T-helper 22 cell (primary cell): ENCODE measurements around the gene B9D1.

ENCODE experiments used
- DNase-seq: peaks from one replicate; pipeline ENCODE4 v3.0.0-alpha.2; 2020; ENCODE audit warnings: low read depth

The B9D1 gene

DNA sequence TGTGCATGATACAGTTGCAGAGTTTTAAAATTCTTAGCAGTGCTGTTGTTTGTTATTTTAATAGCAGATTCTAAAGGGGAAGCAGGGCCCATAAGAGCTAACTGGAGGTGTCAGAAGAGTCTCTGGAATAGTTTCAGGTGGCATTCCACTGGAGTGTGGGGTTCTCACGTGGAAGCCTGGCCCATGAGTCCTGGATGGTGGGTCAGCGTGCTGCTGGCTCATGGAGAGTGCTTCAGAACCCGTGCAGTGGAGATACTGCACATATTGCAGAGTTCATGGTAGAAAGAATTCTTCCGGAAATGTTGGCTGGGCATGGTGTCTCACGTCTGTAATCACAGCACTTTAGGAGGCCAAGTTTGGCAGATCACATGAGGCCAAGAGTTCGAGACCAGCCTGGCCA is 43.9 kb downstream of the B9D1 start:
- no peak for DNase-seq

GRCh38 chr17:19317359-19318095 is 45.0 kb downstream of the B9D1 start:
- DNase-seq: no peak

GRCh38 chr17:19316761-19317358 is 45.7 kb downstream of the B9D1 start:
- DNase-seq: no peak

- DNase-seq: no peak
Observed at GRCh38 chr17:19315104-19315503, 47.4 kb downstream of the B9D1 start.

DNA sequence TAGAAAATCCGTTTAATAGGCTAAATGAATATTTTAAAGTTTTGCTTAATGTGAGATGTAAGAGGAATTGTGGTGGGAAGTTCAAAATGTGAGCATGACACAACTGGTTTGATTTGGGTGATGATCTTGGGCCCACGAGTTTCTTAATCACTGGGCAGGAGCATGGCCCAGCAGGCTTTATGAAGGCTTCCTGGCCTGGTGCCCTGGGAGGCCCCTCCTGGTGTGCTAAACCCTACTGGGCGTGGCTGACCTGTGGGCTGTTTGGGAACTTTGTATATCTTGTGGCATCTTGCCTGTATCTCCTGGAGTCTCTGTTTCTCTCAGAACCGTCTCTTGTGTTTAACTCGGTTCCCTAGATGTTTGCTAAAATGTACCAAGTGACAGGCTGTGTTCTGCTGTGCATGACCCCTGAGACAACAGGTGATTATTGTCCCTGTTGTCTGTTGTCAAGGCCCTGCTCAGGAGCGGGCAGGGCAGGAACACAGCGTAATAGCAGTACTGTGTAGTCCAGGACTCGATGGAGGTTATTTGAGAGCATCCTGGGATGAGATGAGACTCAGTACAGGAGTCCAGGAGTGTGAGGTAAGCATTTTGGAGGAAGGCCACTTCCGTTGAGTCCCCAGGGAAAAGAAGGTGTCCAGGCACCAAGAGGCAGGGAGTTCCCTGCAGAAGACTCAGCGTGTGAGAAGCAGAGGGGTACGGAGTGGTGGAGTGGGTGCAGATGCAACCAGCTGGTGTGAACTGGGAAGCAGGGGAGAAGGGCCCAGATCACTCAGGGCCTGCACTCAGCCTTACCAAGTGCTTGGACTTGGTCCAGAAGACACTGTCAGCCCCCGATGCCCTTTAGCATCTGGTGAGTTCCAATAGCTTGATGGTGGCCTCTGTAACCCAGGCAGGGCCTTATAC is 48.5 kb downstream of the B9D1 start:
- DNase-seq: no peak

- DNase-seq: no peak
Observed at GRCh38 chr17:19313066-19313745, 49.3 kb downstream of the B9D1 start.

GRCh38 chr17:19312406-19312805 is 50.1 kb downstream of the B9D1 start:
- no peak for DNase-seq

DNA sequence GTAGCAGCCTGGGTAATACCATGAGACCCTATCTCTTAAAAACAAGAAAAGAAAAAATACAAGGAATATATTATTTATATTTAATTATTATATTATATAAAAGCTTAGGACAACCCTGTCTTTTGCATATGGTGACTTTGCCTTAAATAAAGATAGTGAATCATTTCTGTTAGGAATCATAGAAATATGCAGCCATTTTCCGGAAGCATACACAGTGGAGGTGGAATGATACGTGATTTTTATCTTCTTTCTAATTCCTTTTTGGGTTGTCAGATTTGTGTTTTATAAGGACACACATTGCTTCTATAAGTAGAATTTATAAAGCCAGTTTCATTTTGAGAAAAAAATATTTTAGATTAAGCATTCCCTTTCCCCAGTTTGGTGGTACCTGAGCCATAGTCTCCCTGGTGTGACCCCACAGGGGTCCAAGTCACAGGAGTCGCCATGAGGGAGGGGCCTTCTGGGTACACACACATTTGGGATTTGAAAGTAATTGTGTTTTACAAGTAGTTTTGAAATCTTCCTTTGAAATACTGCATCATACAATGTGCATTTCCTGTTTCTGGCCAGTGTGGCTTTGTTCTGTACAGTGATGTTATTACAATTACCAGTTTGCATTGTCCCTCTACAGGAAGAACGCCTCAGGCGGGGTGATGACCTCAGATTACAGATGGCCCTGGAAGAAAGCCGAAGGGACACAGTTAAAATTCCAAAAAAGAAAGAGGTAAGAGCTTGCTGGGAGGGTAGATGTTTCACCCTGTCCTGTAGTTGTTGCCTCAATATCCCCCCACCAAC is 50.9 kb downstream of the B9D1 start:
- DNase-seq: no peak

DNA sequence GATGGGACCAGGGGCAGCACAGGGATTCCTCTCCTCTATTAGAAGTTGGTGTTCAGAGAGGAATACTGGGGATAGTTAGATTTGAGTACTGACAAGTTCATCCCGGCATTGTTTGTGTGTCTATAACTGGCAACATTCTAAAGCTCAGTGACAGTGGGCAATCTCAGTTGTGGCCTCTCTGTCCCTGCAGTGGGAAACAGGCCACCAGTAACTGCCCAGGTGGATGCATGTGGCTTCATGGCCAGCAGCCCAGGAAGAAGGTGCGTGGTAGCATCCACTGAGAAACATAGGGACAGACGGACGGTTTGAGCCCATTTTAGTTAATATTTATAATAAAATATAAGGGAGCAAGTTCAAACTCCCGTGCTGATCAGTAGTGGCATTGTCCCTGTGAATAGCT is 51.5 kb downstream of the B9D1 start:
- no peak for DNase-seq

DNA sequence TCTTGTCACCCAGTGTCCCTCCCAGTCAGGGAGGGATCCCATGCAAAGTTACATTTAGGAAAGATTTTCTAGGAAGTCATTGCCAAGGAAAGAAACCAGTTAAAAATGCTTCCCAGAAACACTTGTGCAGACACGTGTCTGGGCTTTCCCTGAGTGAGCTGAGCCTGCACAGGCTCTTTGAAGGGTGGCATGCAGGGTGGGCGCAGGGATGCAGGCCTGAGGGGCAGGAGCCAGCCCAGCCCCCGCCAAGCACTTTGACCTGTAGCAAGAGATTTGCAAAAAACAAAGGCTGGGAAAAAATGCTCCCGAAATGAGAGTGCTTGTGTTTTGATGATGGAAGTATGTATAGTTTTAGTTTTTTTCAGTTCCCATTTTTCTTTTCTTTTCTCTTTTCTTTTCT is 52.4 kb downstream of the B9D1 start:
- DNase-seq: no peak

- DNase-seq: no peak
Observed at GRCh38 chr17:19309701-19310100, 52.8 kb downstream of the B9D1 start.

DNA sequence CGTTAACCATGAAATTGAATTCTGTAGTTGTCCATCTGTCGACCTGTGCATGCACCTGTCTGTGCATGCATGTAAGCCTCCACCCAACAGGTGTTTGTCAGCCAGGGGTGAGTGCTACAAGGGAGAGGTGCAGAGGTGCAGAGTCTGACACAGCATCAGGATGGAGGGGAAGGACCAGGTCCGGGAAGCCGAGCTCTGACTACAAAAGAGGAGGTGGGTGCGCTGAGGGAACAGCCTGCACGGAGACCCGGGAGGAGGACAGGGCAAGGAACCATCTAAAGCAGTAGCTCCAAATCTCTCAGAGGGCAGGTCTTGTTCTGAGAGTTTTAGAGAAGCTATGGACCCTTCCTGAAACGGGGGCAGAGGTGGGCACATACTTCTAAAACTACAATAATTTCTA is 54.1 kb downstream of the B9D1 start:
- no peak for DNase-seq

- no peak for DNase-seq
Observed at GRCh38 chr17:19307521-19307920, 55.0 kb downstream of the B9D1 start.

DNA sequence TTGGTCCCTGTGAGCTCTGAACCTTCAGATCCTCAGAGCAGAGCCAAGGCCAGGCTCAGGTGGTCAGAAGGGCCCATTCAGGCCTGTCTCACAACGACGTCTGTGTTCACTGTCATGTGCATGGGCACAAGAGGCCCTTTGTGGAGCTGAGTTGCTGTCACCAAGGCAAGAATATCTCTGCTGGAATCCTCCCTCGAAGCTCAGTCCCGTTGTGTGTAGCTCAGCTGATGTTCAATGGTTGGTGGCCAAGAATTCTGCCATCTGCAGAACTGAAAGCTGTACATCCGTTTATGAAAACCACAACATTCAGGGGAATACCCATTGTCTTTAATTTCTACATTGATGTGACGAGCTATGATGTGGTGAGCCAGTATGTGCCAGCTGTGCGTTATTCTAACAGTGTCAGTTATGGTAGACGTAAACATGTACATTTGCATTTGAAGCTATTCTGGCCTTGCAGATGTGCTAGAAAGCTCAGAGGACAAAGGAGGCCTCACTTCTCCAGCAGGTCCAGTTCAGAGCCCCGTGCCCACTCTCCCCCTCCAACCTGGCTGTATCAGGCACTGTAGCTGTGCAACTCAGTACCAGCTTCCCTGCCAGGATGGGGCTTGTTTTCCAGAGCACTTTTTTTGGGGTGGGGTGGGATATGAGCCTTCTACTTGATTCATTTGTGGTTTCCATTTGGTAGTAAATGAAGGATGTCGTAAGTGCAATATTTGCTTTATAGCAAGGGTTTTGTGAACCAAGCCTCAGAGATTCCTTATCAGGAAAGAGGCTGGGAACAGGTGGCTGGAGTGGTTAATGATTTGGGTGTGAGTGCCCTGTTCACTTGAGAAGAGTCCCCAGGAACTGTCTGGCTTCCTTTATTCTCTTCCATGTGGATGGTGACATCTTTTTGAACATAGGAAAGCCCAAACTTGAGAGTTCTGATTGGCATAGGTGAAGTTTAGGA is 56.1 kb downstream of the B9D1 start:
- peak; percentile 8 for DNase-seq

DNA sequence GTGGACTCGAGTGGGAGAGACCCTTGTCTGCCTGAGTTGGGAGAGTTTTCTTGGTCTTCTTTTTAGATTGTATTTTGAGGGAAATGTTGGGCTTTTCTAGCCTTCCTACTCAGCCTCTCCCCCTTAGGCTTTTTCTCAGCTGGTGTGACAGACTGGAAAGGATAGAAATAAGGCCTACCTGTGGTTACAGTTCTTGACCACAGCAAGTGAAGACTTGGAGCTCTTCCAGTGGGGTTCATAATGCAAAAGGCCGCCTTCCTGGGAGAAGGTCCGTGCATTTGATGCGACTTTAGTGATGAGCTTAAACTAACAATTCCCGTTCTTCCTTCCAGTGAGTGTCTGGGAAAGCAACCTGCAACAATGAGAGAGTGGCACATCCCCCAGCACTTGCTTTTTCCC is 56.8 kb downstream of the B9D1 start:
- no peak for DNase-seq

DNA sequence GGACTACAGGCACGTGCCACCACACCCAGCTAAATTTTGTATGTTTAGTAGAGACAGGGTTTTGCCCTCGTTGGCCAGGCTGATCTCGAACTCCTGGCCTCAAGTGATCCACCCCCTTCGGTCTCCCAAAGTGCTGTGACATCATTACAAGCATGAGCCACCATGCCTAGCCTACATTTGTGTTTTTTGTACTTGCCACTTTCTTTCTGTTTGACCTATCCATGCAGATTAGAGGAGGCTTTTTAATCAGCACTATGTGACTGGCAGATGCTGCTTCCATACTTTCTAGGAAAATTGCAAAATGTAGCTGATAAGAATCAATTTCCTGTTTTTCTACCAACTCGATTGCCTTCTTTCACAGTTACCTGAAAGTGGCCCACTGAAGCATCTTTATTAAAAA is 57.3 kb downstream of the B9D1 start:
- DNase-seq: no peak

DNA sequence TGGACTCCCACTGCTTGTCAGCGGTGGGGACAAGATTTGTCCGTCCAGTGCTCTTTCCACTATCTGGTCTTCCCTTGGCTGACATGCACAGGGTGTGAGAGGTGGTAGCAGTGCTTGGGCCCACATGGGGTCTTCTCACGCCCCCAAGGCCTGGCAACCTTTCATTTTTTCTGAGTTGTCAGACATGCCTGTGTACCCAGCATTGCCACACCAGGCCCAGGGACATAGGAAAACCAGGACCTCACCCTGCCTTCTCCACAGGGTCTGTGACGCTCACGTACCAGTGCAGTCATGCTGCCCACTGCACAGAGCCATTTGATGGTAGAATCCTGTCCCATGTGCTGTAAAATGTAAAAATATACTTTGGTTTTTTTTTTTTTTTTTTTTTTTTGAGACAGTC is 57.8 kb downstream of the B9D1 start:
- no peak for DNase-seq

DNA sequence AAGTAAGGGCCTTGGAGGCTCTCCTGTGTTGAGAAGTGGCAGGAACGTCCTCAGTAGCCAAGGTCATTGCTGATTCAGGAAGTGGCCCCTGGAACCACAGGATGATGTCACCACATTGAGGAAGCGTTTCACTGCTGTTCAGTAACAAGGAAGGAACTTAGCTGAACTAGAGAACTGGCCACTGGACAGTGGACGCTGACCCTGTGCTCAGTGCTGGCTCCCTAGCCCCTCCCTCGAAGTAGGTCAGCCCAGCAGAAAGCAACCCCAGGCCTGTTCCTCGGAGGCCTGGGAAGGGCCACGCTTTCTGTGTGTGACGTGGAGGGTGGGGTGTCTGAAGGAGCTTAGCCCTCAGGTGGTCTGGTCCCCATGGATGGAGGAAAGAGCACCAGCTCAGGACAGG is 58.3 kb downstream of the B9D1 start:
- DNase-seq: no peak

DNA sequence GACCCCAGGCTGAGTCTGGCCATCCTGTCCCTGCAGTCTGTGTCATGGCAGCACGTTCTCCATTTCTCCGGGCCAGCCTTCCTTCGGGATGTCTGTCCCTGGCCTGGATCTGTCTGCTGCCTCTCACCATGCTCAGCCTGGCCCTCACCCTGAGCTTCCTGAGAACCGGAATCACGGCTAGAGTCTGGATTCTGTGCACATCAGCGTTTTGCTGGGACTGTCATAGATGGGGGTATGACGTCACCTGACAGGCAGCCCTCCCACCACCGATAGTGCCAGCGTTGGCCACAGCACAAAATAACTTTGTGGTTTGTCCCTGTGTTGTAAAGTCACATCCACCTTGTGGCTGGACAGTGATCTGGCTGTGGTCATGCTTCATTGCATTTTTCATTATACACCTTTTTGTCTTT is 59.2 kb downstream of the B9D1 start:
- DNase-seq: no peak

- no peak for DNase-seq
Observed at GRCh38 chr17:19302791-19303331, 59.7 kb downstream of the B9D1 start.
